GM18502 (cell line): ENCODE results near the gene SLC24A3.

ENCODE experiments used
- ATAC-seq: cut with Tn5 transposase; IDR thresholded peaks from one replicate; pipeline ENCODE4 v1.9.1; 2021; ENCODE audit warnings: mild to moderate bottlenecking; ENCODE audit not compliant: unreplicated experiment, poor library complexity

SLC24A3 gene

GRCh38 chr20:19412254-19412653, 199.8 kb downstream of the SLC24A3 start:
- no peak for ATAC-seq

DNA sequence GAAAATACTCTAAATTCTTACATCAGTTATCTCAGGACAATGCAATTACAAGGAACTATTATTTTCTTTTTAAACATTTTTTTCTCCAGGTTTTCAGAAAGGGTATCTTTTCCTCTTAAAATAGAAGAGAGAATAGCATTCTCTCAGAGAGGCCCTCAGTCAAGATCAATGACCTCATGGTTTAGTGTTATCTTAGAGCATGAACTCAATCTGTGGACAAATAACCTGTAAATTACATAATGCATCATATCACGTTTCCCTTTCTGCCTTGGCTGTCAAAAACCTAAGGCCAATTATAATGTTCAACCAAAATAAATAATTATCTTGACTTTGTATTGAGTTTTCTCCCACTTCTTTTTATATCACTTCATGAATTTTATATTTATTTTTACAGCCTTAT, 202.2 kb downstream of the SLC24A3 start:
- ATAC-seq: no peak

- ATAC-seq: no peak
Measured at GRCh38 chr20:19415786-19416185, 203.3 kb downstream of the SLC24A3 start.

DNA sequence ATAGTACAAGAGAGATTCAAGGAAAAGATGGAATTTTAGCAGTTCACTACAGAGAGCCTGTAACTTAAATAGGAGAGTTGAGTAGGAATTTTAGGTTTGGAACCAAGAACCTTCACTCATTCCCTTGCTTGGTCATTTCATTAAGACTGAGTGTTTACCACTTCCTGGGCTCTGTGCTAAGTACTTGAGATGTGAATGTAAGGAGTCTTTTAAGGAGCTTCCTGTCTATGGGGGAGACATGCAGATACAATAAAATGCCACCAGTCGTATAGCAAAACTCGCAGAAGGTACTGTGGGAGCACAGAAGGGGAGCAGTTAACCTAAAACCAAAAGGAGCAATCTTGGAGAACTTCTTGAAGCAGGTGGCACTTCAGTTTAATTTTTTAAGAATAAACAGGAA, 204.2 kb downstream of the SLC24A3 start:
- no peak for ATAC-seq

- no peak for ATAC-seq
Measured at GRCh38 chr20:19419396-19419795, 207.0 kb downstream of the SLC24A3 start.

DNA sequence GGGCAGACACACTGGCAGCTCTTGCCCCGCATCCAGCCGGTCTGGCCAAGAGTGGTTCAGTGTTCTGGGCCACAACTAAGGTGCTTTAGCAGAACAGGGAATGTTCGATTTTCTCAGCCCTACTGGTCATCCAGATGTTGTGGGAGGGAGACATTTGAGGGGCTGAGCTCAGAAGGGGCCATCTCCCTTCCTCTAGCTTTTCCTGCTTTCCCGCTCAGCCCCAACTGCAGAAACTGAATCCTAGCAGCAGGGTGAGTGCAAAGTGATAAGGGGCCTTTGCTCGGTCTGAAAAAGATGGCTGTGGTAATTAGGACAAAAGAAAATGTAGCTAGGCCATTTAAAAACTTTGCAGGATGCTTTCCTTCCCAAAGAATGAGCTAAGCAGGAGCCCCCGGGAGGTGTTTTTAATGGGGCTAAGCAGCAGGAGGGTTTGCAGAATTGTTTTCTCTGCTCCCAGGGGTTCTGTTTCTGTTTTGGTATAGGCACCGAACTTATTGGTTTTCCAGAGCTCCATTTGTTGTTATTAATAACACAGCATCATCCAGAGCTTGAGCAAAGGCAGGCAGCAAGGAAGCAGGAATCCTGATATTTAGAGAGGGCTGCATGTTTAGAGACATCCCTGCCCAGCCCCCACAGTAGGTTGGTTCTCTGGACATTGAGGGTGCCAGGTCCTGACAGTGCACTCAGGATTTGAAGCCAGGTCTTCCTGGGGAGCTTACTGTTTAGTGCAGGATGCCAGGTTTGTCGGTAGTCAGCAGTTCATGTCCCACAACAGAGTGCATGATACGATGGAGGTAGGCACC, 210.9 kb downstream of the SLC24A3 start:
- no peak for ATAC-seq

- ATAC-seq: no peak
Measured at GRCh38 chr20:19423900-19424620, 211.6 kb downstream of the SLC24A3 start.

DNA sequence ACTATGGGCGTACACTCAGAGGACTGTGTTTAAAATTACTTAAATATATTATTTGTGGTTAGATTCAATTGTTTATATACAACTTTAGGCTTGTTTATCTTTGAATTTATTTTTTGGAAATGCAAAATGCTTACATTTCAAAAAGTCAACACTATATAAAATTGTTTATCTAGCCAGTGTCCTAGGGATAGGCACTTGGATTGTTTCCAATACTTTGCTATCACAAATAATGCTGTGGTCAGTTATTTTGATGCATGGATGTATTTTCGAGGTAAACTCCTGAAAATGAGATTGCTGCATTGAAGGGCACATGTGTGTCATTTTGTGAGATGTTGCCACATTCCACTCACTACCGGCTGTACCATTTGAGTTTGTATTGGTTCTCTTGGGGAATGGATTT, 213.9 kb downstream of the SLC24A3 start:
- no peak for ATAC-seq

DNA sequence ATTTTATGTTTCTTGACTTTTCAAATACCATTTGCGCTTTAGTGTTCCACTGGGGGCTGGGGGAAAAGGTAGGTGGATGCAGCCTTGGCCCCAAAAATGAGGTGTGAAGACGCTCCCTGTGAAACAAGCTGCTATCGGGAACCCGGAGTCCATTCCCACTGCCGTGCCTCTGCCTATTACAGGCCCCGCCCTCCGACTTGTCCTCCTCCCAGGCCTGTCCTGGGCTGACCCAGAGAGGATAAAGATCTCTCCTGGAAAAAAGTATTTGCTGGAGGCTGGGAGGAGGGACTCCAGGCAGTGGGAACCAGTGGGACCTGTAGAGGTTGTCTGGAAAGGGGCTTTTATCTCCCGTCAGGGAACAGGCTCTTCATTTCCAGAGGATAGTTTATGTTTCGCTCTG, 215.0 kb downstream of the SLC24A3 start:
- ATAC-seq: no peak

DNA sequence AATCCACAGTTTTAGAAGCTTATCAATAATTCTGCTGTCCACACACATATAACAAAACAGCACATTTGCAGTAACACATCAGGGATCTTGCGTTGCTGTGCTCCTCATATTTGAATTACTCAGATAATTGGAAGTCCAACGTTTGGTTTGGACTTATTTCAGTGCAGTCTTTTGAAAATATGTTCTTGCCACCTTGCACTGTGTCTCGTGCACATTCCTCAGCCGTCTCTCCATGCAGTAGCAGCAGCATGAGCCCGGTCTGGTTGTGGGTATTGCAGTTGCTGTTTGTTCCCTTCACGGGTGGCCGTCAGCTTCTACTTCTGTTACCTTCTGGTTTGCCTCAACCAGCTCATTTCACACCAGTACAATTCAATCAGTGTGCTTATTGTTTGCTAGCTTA, 215.5 kb downstream of the SLC24A3 start:
- no peak for ATAC-seq

DNA sequence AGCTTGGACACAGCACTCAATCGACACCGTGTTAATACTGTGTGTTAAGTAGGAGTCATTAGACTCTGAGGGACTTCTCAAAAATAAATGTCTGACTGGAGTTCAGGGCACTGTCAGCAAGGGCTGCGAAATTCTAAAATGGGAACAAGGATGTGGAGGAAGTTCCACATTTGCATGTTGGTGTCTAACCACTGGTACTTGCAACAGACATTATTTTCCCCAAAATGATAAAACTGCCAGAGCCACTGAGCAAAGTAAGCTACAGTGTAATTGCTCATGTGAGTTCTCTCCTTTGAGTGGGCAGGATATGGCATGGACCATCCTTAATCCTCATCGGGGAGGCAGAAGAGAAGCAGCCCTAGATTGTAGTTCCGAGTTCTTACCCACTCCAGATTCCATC, 215.9 kb downstream of the SLC24A3 start:
- ATAC-seq: no peak

- no peak for ATAC-seq
Measured at GRCh38 chr20:19429538-19429937, 217.1 kb downstream of the SLC24A3 start.

DNA sequence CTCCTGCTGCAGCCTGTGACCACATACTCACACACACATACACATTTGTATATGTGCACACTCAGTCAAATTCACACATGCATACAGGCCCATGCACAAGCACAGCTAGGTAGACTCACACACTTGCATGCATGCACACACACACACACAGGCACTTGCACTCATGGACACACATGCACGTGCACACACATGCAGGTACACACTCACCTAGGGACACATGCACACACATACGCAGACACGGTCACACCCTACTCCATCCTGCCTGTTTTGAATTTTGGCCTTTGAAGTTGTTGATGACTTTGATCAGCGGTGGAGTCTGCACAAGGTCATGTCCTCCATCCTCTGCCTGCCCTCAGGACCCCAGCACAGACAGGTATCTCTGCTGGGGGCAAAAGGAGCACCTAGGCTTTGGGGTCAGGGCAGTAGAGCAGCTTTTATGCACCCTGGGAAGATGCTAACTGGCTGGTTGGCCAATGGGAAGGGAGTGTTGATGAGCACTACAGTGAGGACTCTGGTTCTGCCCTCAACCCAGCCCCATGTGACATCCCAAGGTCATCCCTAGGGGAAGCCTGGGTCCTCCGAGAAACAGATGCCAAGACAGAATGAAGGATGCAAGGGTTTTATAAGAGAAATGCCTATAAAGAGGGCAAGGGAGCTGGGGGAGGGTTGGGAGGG, 218.3 kb downstream of the SLC24A3 start:
- ATAC-seq: no peak

DNA sequence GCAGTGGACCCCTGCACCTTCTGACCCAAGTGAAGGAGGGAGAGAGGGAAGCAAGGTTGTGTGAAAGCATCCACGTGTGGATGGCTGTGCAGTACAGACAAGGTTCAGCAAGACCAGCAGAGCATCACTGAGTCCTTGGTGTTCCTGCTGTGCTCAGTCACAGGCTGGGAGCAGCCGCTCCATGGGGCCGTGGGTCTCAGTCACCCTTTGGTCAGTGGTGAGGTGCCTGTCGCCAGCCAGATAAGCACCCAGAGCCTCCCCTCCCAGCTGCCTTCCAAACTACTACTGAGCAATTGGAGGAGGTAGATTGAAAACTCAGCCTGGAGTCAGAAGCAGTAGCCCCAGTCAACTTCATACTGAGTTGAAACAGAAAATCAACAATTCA, 218.9 kb downstream of the SLC24A3 start:
- no peak for ATAC-seq

DNA sequence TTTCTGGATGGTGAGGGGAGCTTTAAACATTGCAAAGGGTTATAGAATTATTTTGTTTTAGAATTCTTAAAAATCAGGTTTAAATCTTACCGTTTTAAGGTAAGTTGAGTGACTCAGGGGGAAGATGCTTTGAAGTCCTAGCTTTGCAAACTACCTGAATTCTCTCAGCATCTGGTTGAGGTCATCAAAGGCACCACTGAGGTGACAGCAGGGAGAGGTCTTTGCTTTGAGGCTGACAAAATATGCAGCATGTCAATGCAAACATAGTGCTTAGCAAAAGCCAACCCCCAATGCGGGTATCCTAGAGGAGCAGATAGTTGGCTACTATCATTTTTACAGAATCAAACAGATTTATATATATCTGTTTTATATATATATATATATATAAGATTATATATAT, 219.5 kb downstream of the SLC24A3 start:
- ATAC-seq: no peak

DNA sequence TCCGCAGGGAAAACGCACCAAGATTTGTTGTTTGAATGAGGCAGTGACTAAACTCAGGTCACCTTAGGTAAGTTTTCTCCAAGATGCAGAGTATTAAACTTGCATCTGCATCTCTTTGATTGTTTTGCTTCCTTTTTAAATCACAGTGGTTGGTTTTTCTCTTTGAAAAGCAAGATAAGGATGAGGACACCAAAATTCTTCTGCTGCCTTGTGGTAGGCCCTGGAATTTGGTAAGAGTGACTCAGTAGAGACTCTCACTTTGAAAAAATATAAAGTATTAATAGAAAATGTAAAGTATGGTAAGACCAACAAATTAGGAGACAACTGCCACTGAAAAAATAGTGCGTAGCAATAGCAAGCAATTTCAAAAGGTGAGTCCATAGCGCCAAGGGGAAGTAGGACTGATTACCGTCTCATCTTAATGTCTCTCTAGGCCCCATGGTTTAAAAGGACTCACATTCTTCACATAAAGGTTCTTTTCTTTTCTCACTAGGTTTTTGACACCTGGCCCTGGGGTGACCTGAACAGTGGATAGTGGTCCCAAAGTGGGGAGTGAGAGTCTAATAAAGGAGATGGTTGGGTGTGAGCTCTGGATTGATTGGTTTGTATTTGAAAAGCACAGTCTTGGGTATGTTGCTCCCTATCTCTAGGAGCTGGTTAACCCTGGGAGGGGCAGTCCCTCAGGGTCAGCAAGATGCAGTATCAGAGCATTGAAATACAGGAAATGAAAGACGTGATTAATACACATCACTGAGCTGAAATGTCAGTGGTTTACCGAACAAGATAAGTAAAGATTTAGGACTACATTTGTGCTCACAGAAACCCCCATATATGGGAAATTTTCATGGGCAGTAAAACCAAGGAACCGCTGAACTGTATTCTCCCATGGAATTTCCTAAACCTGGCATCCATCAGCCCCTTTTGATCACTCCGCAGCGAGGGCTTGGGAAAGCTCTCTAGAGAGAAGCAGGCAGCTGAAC, 221.2 kb downstream of the SLC24A3 start:
- ATAC-seq: no peak

- no peak for ATAC-seq
Measured at GRCh38 chr20:19435316-19435715, 222.9 kb downstream of the SLC24A3 start.

DNA sequence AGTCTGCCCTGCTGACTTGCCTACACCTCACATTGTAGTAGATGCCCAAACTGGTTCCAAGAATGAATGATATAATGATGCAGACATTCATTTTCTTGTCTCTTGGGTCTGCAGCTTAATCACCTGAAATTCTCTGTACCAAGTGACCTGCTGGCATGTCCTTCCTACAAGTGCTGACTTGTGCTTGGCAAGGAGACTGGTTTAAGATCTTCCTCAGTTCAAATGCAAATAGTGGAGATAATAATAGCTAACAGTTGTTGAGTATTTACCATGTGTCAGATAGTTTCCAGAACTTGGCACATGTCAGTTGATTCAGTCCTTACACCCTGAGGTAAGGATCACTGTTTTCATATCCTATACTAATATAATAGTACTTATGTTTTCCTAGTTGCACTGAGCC, 223.4 kb downstream of the SLC24A3 start:
- ATAC-seq: no peak

DNA sequence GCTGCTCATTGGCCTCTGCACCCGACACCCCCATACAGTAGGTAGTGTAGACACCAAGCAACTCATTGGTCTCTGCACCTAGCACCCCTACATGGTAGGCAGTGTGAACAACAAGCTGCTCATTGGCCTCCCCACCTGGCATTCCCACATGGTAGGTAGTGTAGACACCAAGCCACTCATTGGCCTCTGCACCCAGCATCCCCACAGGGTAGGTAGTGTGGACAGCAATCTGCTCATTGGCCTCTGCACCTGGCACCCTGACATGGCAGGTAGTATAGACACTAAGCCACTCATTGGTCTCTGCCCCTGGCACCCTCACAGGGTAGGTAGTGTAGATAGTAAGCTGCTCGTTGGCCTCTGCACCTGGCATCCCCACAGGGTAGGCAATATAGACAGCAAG, 226.0 kb downstream of the SLC24A3 start:
- ATAC-seq: no peak
